Breast epithelium (tissue), 4 donors: ENCODE data around the gene SYMPK. TPM values are rescaled to one million over a fixed set of nuclear protein-coding genes. Genes with fewer than 3 reads are reported as not detected.

ENCODE experiments used
- DNase-seq, 2 donors: peaks; one replicate each; pipeline ENCODE4 v3.0.0-alpha.2; 2019; ENCODE audit warnings: low spot score in 2 of 2
- H3K27ac ChIP-seq, 2 donors: fragments of 200-600 bp; sonication (generic) in 1 of 2; one replicate each; pipeline ENCODE4 v1.5.1; 2016 to 2019; ENCODE audit warnings: mild to moderate bottlenecking in 1 of 2
- H3K27me3 ChIP-seq, 2 donors: fragments of 200-600 bp; sonication (generic) in 1 of 2; one replicate each; pipeline versions ENCODE4 v1.5.1 to v1.6.0; 2017 to 2019; ENCODE audit warnings: control low read depth in 1 of 2, mild to moderate bottlenecking in 1 of 2
- H3K36me3 ChIP-seq: fragments of 200-600 bp; one replicate; pipeline ENCODE4 v1.5.1; 2019
- H3K4me1 ChIP-seq, 2 donors: fragments of 200-600 bp; sonication (generic); one replicate each; pipeline ENCODE4 v1.5.1; 2016 to 2019; ENCODE audit warnings: control low read depth in 1 of 2
- H3K4me3 ChIP-seq, 3 donors: fragments of 200-600 bp; sonication (generic); 1 replicate in 2 of 3; 2 replicates in 1 of 3; pipeline ENCODE4 v1.5.1; 2016 to 2019; ENCODE audit warnings: mild to moderate bottlenecking in 3 of 3, moderate library complexity in 2 of 3
- H3K9me3 ChIP-seq, 2 donors: fragments of 200-600 bp; sonication (generic) in 1 of 2; one replicate each; pipeline ENCODE4 v1.5.1; 2016 to 2019; ENCODE audit warnings: control low read depth in 1 of 2
- POLR2A ChIP-seq: fragments of 450-650 bp; IDR thresholded peaks from one replicate; pipeline ENCODE4 v1.6.1; 2016; ENCODE audit warnings: antibody characterized with exemption, mild to moderate bottlenecking, moderate library complexity
- POLR2AphosphoS5 ChIP-seq, 3 donors: sonication (generic); formaldehyde crosslinking; IDR thresholded peaks; one replicate each; pipeline ENCODE4 v1.6.1; 2017; ENCODE audit warnings: antibody characterized with exemption in 3 of 3
- intact Hi-C: fragments of 100-400 bp; cut with DNase I; formaldehyde crosslinking; loops from one replicate; pipeline ENCODE4 v1.15.1; 2023; ENCODE audit warnings: low total_unique reads
- total RNA-seq, 3 donors: library from RNA; depleted of rRNA; stranded (reverse); fragments of >200 nt; gene quantifications; one replicate each; pipeline ENCODE4 v1.1.0, GENCODE V29; 2016
- TF ChIP-seq, protein P1 (sequence below), 3 donors: fragments of 450-650 bp; IDR thresholded peaks; one replicate each; pipeline ENCODE4 v1.5.1; 2016 to 2017; ENCODE audit warnings: antibody characterized with exemption in 3 of 3, mild to moderate bottlenecking in 3 of 3, moderate library complexity in 3 of 3

Gene SYMPK
- total RNA-seq, 3 donors from 2014 or later: 24.3 to 50.8 (median 31.3) TPM

DNA sequence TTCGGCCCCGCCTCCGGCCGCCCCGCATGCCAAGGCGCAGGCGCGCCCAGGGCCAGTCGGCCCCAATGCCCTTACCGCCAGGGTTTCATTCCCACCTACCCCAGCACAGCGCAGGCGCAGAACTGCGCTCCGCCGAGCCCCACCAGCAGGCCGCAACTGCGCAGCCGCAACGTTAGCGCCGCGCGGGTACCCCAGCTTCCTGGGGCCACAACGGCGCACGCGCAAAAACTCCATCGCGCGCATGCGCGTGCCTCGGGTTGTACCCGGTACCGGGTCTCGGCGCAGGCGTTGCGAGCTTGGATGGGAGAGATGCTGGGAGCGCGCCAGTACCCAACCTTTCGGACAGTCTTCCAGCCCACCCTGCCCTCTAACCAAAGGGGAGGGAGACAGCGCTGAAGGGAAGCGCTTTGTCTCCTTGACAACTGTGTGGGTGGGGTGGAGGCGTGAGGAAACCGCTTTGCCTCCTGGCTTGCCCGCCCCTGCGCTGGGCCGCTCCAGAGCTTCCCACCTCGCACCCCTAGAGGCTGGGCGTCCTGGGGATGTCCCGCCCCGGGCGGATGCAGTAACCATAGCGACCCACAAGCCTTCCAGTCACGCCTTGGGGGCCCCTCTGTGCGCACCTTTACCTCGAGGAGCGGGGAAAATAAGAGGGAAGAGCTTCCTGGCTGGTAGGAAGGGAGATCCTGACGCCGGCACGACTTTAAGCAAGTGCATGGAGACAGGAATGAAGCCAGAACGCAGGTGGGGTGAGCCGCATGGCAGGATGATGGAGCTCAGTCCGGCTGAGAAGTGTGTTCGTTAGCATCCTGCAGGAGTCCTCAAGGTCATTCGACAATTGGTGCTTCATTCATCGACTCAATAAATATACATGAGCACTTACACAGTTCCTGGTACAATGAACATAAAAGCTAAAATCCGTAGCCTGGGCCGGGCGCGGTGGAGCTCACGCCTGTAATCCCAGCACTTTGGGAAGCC is 40.0 kb upstream of the SYMPK start:
- TF ChIP-seq POLR2A: peak; percentile 49
- TF ChIP-seq, protein P1, sequence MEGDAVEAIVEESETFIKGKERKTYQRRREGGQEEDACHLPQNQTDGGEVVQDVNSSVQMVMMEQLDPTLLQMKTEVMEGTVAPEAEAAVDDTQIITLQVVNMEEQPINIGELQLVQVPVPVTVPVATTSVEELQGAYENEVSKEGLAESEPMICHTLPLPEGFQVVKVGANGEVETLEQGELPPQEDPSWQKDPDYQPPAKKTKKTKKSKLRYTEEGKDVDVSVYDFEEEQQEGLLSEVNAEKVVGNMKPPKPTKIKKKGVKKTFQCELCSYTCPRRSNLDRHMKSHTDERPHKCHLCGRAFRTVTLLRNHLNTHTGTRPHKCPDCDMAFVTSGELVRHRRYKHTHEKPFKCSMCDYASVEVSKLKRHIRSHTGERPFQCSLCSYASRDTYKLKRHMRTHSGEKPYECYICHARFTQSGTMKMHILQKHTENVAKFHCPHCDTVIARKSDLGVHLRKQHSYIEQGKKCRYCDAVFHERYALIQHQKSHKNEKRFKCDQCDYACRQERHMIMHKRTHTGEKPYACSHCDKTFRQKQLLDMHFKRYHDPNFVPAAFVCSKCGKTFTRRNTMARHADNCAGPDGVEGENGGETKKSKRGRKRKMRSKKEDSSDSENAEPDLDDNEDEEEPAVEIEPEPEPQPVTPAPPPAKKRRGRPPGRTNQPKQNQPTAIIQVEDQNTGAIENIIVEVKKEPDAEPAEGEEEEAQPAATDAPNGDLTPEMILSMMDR (IDR thresholded peaks at IDR 0.05): peak in 1 of 3 donors; percentile 11
- TF ChIP-seq POLR2AphosphoS5 (IDR thresholded peaks at IDR 0.05): peak; percentile 56 to 69 (median 61)
- intact Hi-C loops: no loop called here
- no peaks in the 10 kb centered on the region for H3K4me1 ChIP-seq
- H3K27me3 ChIP-seq: no peaks in the 10 kb centered on the region
- peak overlapping the region; percentile 59 to 79 (median 75) for H3K4me3 ChIP-seq
- no peaks in the 10 kb centered on the region for H3K9me3 ChIP-seq
- no peaks in the 10 kb centered on the region for H3K36me3 ChIP-seq
- peak; percentile 96 to 97 for DNase-seq
- peak overlapping the region; percentile 77 to 89 for H3K27ac ChIP-seq

DNA sequence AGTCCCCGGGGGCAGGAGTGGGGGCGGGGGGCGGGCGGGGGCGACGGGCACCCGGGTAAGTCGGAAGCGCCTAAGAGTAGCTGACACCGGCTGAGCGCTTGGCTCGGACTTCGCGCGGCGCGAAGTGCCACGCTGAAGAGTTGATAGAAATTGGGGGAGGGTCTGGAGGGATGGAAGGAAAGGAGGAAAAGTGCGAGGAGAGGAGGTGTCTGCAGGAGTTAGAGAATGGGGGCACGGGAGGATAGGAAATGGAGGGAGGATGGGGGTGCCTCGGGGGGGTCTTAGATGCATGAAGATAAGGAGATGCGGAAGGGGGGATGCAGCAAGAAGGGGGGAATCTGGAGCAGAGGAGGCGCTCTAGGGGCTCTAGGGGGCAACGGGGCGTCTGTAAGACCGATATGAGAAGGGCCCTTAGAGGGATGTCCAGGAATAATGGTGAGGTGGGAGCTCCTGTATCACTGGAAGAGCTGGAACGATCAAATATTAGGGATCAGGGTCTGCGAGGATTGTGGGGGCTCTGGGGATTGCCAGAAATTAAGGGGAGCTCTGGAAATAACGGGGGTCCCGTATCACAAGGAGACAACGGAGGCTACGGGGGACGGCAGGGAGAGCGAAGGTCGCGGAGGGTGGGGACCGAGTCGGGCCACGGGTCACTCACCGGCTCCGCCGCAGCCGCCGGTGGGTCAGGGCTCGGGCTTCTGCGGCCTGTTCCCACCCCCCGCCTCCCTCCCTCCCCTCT is 39.1 kb upstream of the SYMPK start, which contains the start of gene MYPOP:
MYPOP (minus strand) TSS at position 702 of the 739 bp plus-strand sequence. CDS start 840 bp downstream, outside the sequence.
- intact Hi-C loops: loop anchor here (1.0 kb wide), 1 partner anchor 28 kb away; no protein-coding TSS in a partner anchor
- Histone ChIP-seq H3K4me3 (peak within 1 kb of the TSS; percentile 59 to 79 (median 75)), H3K36me3 (no peaks in the 10 kb centered on the region), H3K4me1 (no peaks in the 10 kb centered on the region), H3K9me3 (no peaks in the 10 kb centered on the region), H3K27me3 (no peaks in the 10 kb centered on the region), H3K27ac (peak within 1 kb of the TSS; percentile 77 to 89)
- peak in 1 of 2 donors; percentile 21 for DNase-seq
- TF ChIP-seq, protein P1 (IDR thresholded peaks at IDR 0.05): no peak
- TF ChIP-seq POLR2A: no peak
- TF ChIP-seq POLR2AphosphoS5 (IDR thresholded peaks at IDR 0.05): no peak

DNA sequence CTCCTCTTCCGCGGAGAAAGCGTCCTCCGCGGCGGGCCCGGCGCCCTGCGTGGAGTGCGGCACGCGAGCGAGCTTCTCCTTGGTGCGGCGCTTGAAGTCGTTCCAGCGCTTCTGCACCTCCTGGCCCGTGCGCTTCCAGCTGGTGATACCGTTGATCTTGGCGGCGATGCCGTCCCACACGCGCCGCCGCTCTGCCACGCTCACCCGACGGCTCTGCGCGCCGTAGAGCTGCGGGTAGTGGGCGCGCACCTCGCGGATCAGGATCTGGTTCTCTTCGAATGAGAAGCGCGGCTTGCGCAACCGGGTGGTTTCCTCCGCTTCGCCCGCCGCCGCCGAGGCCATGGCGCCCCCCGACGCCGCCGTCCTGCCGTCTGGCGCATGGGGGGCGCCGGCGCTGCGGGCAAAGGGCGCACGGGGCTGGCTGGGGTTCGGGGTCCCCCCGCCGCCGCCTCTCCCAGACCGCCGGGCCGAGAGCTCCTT is 38.5 kb upstream of the SYMPK start:
- TF ChIP-seq POLR2AphosphoS5 (IDR thresholded peaks at IDR 0.05) (no peak), POLR2A (no peak)
- TF ChIP-seq, protein P1 (IDR thresholded peaks at IDR 0.05): no peak
- intact Hi-C loops: loop anchor here (1.0 kb wide), 1 partner anchor 29 kb away; no protein-coding TSS in a partner anchor
- H3K4me1 ChIP-seq: no peaks in the 10 kb centered on the region
- no peaks in the 10 kb centered on the region for H3K9me3 ChIP-seq
- H3K27ac ChIP-seq: no peak overlapping the region
- DNase-seq: no peak
- H3K36me3 ChIP-seq: no peaks in the 10 kb centered on the region
- no peaks in the 10 kb centered on the region for H3K27me3 ChIP-seq
- H3K4me3 ChIP-seq: peak overlapping the region; percentile 59 to 79 (median 75)

DNA sequence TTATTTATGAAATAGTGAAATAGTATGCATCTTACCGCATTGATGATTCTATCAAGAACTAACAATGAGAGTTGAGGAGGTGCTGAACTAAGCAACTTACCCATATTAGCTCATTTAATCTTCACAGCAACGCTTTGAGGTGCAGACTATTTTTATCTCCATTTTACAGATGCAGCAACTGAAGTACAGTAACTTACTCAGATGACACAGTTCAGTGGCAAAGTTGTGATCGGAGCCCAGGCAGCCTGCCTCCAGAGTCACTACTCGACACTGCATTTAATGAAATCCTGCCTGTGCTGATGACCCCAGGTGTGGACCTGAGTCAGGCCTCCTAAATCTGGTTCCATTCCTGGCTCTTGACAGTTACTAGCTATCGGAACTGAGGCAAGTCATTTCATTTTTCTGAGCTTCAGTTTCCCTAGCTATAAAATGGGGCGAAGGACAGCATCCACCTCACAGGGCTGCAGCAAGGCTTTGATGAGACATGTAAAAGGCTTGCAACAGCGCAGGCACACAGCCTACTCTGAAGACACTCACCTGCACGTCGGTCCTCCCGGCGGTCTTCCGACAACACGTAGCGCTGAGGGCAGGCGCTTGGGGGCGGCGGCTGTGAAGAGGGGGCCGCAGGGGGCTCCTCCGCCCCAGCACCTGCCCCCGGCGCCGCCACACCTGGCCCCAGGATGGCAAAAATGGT is 37.9 kb upstream of the SYMPK start:
- no peak for DNase-seq
- Histone ChIP-seq H3K36me3 (no peaks in the 10 kb centered on the region), H3K4me3 (peak overlapping the region; percentile 59 to 79 (median 75)), H3K27ac (no peak overlapping the region), H3K27me3 (no peaks in the 10 kb centered on the region), H3K4me1 (no peaks in the 10 kb centered on the region), H3K9me3 (no peaks in the 10 kb centered on the region)
- TF ChIP-seq POLR2A (no peak), POLR2AphosphoS5 (IDR thresholded peaks at IDR 0.05) (no peak)
- TF ChIP-seq, protein P1 (IDR thresholded peaks at IDR 0.05): no peak
- intact Hi-C loops: loop anchor here (1.0 kb wide), 1 partner anchor 29 kb away; no protein-coding TSS in a partner anchor
